HG03565 (cell line): ENCODE data around the gene ACAA2.
"Not testable (repeated sequence)": the region's sequence is repeated elsewhere in the genome, so short reads cannot be mapped to it uniquely, and the experiment has no call there.

Experiments used
- ATAC-seq: cut with Tn5 transposase; IDR thresholded peaks from one replicate; pipeline ENCODE4 v1.9.1; 2021; ENCODE audit warnings: mild to moderate bottlenecking, moderate library complexity; ENCODE audit not compliant: unreplicated experiment

Gene ACAA2

GRCh38 chr18:49845629-49846360 is 32.5 kb upstream of the ACAA2 start:
- ATAC-seq, result no peak

DNA sequence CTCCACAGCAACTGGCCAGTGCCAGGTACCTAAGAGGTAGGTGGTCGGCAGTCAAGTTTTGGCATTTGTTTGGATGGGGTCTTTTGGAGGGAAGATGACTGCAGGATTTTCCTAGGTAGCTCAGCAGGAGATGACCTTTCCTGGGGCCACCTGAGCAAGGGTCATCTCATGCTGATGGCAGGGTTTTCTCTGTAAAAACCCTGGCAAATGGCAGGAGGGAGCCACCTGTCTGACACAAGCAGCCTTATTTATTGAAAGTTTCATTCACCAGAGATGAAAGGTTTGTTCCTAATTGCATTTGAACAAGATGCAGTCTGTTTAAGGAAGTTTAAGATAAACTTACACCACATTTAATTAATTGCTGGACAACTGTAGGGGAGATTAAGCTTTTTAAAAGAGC is 31.6 kb upstream of the ACAA2 start:
- ATAC-seq, result no peak

GRCh38 chr18:49843778-49844625 is 30.7 kb upstream of the ACAA2 start:
- ATAC-seq, result no peak

DNA sequence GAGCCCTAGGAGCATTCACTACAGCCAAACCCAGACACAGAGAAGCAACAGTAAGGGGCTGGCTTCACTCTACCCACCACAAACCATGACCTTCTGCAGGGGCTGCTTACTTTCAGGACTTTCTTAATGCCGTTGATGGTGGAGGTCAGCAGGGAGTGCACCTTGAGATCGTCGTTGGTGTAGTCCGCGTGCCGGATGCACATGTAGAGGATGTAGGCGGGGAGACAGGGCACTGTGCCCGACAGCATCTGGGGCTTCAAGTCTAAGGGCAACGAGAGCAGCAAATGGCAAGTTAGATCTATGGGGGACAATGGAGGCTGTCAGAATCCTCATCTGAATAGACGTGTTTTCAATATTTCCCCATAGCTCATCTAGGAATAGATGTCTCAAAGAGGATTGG is 29.8 kb upstream of the ACAA2 start:
- ATAC-seq, result no peak

- ATAC-seq, result no peak
Observed at GRCh38 chr18:49842656-49843055, 29.3 kb upstream of the ACAA2 start.

DNA sequence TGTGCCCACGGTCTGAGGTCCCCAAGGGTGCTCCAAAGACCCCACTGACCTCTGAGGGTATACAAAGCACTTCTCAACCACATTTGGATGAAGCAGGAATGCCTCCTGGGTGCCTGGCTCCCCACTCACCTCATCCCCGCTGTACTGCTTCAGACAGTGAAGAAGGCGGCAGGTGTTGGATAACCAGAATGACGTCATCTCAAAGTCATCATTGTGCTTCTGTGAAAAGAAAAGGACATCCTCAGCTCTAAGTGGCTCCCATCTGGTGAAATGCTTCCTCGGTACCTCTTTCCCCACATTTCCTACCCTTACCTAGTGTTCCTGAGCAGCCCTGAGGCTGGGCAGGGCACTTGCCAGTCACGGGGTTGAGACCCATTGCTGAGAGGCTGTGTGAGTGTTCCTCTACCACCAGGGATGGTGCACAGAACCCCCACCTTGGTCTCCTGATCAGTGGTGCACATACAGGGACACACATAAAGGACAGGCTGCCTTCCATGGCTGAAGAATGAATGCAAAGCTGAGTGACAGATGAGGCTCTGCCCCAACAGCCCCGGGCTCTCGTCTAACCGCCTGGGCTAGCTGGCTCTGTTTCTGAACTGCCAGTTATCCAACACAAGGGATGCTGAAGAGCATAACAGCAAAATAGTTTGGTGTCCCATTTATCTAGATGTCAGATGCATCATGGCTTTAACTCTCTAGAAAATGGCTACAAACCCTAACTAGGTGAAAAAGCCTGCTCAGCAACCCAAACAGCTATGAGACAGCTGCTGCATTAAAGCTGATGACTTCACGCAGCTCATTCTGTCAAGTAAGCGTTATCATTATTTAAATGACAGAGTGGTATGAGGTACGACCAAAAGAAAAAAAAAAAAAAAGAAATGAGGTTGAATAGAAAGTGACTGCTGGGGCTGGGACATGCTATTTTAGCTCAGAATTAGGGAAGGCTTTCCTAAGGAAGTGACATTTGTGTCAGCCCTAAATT is 28.2 kb upstream of the ACAA2 start:
- ATAC-seq, result no peak

GRCh38 chr18:49839012-49839411 is 25.7 kb upstream of the ACAA2 start:
- no peak for ATAC-seq

DNA sequence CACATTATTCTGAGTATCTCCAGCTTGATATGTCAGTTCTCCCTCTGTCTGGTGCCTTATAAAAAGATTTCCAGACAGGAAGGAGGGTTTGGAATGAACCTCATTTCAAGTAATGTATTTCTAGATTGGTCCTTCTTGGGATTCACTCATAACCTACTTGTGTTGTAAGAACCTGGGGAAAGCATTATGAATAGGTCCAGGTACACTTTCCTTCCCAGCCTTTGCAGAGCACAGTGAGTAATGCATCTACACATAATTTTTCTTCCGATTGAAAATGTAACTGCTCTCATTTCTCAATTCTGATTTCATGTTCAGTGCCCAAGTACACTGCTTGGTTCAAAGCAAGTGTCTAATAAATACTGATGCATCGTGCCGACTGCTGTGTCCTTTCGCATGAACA is 25.0 kb upstream of the ACAA2 start:
- ATAC-seq, result no peak

DNA sequence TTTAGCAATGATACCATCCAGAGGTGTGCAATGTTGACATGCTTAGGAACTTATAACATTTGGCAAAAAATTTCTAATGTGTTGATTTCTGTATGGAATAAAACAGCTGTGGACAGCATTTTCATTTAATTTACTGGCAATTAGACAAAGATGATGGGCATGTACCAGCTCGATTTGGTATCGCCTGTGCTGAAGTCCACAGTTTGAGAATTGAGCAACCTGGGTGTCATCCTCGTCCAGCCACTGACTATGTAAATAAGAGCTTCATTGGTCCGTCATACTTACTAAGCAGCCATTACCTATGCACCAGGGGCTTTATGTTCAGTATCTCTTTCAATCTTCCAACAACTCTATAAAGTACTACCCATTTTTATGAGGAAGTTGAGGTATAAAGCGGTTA is 24.6 kb upstream of the ACAA2 start:
- ATAC-seq, result no peak

- ATAC-seq, result not testable (repeated sequence)
Observed at GRCh38 chr18:49837316-49837835, 24.0 kb upstream of the ACAA2 start.

- ATAC-seq, result no peak
Observed at GRCh38 chr18:49835405-49835804, 22.1 kb upstream of the ACAA2 start.

DNA sequence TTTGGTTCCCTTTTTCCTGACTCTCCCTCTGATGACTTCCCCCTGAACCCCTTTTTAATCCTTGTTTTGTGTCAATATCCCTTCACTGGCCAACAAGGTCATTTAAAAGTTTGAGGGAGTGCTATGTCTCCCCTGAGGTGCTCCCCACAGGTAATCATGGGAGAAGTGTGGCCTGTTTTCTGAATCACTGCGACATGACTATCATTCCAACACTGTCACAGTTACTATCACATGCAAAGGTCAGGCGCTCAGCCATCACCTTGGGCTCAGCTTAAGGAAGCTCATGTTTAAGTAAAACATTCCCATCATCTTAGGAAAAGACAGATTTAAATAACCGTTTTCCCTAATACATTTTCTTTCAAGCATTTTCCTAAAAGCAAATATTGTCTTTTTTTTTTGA is 20.9 kb upstream of the ACAA2 start:
- ATAC-seq, result no peak

GRCh38 chr18:49833814-49834213 is 20.5 kb upstream of the ACAA2 start:
- no peak for ATAC-seq

GRCh38 chr18:49832221-49832647 is 18.9 kb upstream of the ACAA2 start:
- ATAC-seq, result no peak

- no peak for ATAC-seq
Observed at GRCh38 chr18:49827996-49828395, 14.7 kb upstream of the ACAA2 start.

GRCh38 chr18:49819823-49820671 is 6.7 kb upstream of the ACAA2 start:
- ATAC-seq, result no peak

GRCh38 chr18:49819071-49819662 is 5.8 kb upstream of the ACAA2 start:
- no peak for ATAC-seq

DNA sequence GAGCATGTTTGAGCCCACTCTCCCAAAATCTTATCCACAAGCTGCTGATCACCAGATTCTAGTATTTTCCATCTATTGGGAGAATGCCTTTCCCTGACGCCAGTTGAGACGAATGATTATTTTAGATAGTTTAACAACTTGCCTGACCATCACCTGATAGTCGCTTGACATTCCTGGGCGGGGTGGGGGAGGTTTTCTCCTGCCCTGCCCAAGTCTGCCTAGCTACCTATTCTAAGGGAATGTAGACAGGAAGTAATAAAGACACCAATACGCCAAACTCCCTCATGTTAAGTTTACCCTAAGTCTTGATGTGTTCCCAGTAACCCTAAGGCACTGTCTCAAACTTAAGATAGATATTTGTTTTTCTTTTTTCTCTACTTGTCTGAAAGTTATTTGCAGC is 4.6 kb upstream of the ACAA2 start:
- ATAC-seq, result no peak

DNA sequence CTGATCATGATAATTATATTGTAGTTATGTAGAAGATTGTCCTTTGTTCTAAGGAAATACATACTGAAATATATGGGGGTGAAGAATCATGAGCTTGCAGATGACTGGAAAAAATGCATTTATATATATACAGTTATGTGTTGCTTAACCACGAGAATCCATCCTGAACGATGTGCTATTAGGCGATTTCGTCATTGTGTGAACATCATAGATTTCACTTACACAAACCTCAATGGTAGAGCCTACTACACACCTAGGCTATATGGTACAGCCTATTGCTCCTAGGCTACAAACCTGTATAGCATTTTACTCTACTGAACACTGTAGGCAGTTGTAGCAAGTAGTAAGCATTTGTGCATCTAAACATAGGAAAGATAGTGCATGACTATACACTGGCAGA is 2.6 kb upstream of the ACAA2 start:
- ATAC-seq, result no peak

GRCh38 chr18:49814147-49814499 is 790 bp upstream of the ACAA2 start:
- peak; percentile 12 for ATAC-seq
